Choroid plexus epithelial cell (primary cell): ENCODE measurements around the gene GPX7.

Experiments used
- DNase-seq: peaks from one replicate; pipeline ENCODE4 v3.0.0-alpha.2; 2010; ENCODE audit warnings: low read depth
- H3K4me3 ChIP-seq: 2 replicates; pipeline ENCODE4 v1.5.1; 2011; ENCODE audit warnings: low read depth, mild to moderate bottlenecking, control low read depth, low read length, moderate library complexity
- TF ChIP-seq, protein P1 (sequence below): conservative IDR thresholded peaks from 2 replicates; pipeline ENCODE4 v1.5.1; 2011; ENCODE audit warnings: low read depth, mild to moderate bottlenecking, control low read depth, inconsistent platforms, low read length, moderate library complexity

GPX7 gene

GRCh38 chr1:52604063-52604770, 2.0 kb downstream of the GPX7 start:
- peak; percentile 26 for DNase-seq
- TF ChIP-seq, protein P1, sequence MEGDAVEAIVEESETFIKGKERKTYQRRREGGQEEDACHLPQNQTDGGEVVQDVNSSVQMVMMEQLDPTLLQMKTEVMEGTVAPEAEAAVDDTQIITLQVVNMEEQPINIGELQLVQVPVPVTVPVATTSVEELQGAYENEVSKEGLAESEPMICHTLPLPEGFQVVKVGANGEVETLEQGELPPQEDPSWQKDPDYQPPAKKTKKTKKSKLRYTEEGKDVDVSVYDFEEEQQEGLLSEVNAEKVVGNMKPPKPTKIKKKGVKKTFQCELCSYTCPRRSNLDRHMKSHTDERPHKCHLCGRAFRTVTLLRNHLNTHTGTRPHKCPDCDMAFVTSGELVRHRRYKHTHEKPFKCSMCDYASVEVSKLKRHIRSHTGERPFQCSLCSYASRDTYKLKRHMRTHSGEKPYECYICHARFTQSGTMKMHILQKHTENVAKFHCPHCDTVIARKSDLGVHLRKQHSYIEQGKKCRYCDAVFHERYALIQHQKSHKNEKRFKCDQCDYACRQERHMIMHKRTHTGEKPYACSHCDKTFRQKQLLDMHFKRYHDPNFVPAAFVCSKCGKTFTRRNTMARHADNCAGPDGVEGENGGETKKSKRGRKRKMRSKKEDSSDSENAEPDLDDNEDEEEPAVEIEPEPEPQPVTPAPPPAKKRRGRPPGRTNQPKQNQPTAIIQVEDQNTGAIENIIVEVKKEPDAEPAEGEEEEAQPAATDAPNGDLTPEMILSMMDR = no peak

GRCh38 chr1:52613636-52614373, 11.6 kb downstream of the GPX7 start:
- TF ChIP-seq, protein P1 = no peak
- no peak overlapping the region for H3K4me3 ChIP-seq
- DNase-seq = no peak

More at GRCh38 chr1:52604063-52604770, 2.0 kb downstream of the GPX7 start:
- no peak overlapping the region for H3K4me3 ChIP-seq

DNA sequence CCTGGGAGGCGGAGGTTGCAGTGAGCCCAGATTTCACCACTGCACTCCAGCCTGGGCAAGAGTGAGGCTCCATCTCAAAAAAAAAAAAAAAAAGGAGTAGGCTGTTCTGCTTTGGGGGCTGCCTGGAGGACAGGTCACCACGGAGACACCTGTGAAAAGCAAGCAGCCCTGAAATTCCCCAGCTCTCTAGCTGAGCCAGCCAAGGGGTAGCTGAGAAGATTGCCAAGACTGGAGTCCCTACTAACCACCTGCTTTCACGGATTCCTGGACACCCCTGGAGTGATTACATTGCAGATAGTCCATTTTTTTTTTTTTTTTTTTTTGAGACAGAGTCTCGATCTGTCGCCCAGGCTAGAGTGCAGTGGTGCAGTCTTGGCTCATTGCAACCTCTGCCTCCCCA, 12.5 kb downstream of the GPX7 start:
- TF ChIP-seq, protein P1 = no peak
- no peak overlapping the region for H3K4me3 ChIP-seq
- no peak for DNase-seq

- no peak for DNase-seq
- TF ChIP-seq, protein P1 = no peak
- no peak overlapping the region for H3K4me3 ChIP-seq
These were observed 13.4 kb downstream of the GPX7 start for GRCh38 chr1:52615489-52616042.

- TF ChIP-seq, protein P1 = no peak
- DNase-seq = no peak
- H3K4me3 ChIP-seq = no peak overlapping the region
These were observed 19.8 kb downstream of the GPX7 start for GRCh38 chr1:52621950-52622349.

DNA sequence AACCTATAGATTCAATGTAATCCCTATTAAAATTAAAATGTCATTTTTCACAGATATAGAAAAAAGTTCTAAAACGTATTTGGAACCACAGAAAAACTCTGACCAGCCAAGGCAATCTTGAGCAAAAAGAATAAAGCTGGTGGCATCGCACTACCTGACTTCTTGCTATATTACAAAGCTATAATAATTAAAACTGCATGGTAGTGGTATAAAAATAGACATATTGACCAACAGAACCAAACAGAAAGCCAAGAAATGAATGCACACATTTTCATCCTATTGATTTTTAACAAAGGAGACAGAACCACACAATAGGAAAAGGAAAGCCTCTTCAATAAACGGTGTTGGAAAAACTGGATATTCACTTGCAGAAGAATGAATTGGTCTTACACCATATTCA, 21.6 kb downstream of the GPX7 start:
- TF ChIP-seq, protein P1 = no peak
- H3K4me3 ChIP-seq = no peak overlapping the region
- DNase-seq = no peak
